Measurements from ENCODE around the gene BRSK2. TPM values are rescaled to one million over a fixed set of nuclear protein-coding genes. Genes with fewer than 3 reads are reported as not detected.

Gene BRSK2
- total RNA-seq, 1 donor from 2014 or later, result 0.11 TPM

DNA sequence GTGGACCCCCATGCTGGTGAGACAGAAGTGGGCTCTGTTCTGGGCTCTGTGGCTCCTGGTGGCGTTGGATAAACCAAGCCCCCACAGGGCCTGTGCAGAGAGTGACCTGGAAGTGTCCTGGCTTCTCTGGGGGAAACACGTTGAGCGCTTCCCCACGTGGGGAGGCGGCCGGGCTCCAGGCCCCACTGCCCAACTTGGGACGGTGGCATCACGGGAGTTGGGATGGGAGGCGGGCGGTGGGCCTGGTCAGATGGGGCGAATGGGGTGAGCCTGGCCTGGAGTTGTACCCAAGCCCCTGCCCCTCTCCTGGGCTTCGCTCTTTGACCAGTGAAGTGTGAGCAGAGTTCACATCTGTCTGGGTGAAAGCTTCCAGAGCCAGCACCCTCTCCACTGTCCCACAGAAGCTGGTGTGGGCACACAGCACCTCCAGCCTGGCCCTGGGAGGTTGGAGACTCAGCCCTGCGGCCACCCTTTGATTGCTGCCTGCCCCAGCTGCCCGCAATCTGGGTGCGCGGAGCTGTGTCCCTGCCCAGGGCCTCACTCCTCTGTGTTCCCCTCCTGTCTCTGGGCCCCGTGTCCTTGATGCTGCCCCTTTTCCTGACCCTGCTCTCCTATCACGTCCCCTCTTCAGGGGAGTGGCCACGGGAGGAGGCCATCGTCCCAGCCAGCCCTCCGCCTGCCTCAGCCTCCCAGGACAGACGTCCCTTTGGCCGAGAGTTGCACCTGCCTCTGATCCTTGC is 14.2 kb downstream of the BRSK2 start:
- no peak for ATAC-seq (ENCODE audit: low read depth)
- Mint-ChIP-seq H3K4me1 (no peaks in the 10 kb centered on the region), H3K9me3 (no peaks in the 10 kb centered on the region), H3K27me3 (peaks cover 10% of the 10 kb centered on the region), H3K27ac (no peak overlapping the region), H3K36me3 (ENCODE audit: low read depth) (no peaks in the 10 kb centered on the region), H3K4me3 (no peak overlapping the region)
- CTCF ChIA-PET, result no interaction called here
- DNase-seq, result no peak
- intact Hi-C loops (cut with micrococcal nuclease), result no loop called here
- TF ChIP-seq, protein P1, sequence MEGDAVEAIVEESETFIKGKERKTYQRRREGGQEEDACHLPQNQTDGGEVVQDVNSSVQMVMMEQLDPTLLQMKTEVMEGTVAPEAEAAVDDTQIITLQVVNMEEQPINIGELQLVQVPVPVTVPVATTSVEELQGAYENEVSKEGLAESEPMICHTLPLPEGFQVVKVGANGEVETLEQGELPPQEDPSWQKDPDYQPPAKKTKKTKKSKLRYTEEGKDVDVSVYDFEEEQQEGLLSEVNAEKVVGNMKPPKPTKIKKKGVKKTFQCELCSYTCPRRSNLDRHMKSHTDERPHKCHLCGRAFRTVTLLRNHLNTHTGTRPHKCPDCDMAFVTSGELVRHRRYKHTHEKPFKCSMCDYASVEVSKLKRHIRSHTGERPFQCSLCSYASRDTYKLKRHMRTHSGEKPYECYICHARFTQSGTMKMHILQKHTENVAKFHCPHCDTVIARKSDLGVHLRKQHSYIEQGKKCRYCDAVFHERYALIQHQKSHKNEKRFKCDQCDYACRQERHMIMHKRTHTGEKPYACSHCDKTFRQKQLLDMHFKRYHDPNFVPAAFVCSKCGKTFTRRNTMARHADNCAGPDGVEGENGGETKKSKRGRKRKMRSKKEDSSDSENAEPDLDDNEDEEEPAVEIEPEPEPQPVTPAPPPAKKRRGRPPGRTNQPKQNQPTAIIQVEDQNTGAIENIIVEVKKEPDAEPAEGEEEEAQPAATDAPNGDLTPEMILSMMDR (IDR thresholded peaks at IDR 0.05), result no peak
- POLR2A ChIA-PET, result no interaction called here

DNA sequence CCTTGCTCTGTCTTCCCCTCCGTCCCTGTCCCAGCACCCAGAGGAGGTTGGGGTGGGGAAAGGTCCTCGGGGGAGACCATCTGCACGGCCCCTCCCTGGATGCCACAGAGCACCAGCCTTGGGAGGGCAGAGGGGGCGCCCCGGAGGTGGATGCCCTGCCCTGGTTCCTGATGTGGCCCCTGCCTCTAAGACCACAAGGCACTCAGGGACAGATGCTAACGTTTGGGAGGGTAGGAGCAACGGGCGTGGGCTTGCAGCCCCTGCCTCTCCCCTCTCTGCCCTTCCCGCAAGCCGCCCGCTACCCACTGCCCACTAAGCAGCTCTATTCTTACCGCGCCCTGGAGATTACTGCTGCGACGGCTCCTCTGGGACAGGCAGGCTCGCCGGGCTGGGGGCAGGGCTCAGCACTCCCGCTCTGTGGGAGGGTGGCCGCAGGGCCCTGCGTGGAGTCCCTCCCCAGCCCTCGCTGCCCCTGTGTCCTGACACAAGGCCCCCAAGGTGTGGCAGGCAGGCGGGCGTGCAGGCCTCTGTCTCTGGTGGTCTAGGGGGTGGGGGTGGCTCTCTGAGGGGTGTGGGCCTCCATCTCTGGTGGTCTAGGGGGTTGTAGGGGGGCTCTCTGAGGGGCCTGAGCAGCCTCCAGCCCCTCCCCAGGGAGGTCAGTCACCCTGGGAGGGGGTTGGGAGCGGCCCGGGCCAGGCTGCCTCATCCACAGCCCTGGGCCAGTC is 14.9 kb downstream of the BRSK2 start:
- H3K9me3 Mint-ChIP-seq, result no peaks in the 10 kb centered on the region
- no peaks in the 10 kb centered on the region for H3K36me3 Mint-ChIP-seq (ENCODE audit: low read depth)
- ATAC-seq (ENCODE audit: low read depth), result no peak
- no peaks in the 10 kb centered on the region for H3K4me1 Mint-ChIP-seq
- ChIA-PET CTCF (no interaction called here), POLR2A (no interaction called here)
- no peak overlapping the region for H3K4me3 Mint-ChIP-seq
- no peak overlapping the region for H3K27ac Mint-ChIP-seq
- TF ChIP-seq, protein P1 (IDR thresholded peaks at IDR 0.05), result no peak
- no peak for DNase-seq
- peaks cover 10% of the 10 kb centered on the region for H3K27me3 Mint-ChIP-seq
- intact Hi-C loops (cut with micrococcal nuclease), result no loop called here

DNA sequence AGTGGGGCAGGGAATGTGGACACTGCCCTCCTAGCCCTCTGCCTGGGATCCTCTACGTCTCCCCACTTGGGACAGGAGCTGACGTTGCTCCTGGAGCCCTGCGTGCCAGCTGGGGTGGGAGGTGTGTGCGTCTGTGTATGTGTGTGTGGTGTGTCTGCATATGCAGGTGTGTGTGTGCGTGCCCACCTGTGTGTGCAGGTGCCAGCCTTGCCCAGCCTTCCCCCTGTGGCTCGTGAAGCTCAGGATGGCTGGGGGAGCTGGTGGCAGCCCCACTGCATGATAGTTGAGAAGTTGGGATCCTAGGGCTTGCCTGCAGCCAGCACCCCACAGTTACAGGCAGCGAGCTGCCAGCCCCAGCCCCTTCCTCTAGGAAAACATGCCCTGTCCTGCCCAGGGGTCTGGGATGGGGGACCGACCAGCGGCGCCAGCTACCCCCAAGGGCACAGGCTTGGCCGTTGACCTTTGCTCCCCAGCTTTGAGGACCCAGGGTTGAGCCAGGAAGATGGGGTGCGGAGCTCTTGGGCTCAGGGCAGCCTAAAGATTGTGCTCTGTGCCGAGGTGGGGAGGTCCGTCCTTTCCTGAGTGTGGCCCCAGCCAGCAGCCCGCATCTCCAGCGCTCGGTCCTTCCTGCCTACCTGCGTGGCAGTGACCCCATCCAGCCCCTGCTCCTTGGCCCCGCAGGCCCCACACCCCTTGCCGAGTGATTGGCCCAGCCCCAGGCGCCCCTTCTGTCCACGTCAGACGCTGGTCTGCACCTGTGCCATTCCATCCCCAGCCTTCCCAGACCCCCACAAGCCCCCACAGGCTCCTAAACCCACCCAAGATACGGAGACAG is 15.7 kb downstream of the BRSK2 start:
- ChIA-PET POLR2A (no interaction called here), CTCF (no interaction called here)
- intact Hi-C loops (cut with micrococcal nuclease), result no loop called here
- Mint-ChIP-seq H3K9me3 (no peaks in the 10 kb centered on the region), H3K27me3 (peaks cover 6% of the 10 kb centered on the region), H3K4me3 (no peak overlapping the region), H3K36me3 (ENCODE audit: low read depth) (no peaks in the 10 kb centered on the region), H3K4me1 (no peaks in the 10 kb centered on the region), H3K27ac (no peak overlapping the region)
- TF ChIP-seq, protein P1 (IDR thresholded peaks at IDR 0.05), result no peak
- ATAC-seq (ENCODE audit: low read depth) (no peak), DNase-seq (no peak)

DNA sequence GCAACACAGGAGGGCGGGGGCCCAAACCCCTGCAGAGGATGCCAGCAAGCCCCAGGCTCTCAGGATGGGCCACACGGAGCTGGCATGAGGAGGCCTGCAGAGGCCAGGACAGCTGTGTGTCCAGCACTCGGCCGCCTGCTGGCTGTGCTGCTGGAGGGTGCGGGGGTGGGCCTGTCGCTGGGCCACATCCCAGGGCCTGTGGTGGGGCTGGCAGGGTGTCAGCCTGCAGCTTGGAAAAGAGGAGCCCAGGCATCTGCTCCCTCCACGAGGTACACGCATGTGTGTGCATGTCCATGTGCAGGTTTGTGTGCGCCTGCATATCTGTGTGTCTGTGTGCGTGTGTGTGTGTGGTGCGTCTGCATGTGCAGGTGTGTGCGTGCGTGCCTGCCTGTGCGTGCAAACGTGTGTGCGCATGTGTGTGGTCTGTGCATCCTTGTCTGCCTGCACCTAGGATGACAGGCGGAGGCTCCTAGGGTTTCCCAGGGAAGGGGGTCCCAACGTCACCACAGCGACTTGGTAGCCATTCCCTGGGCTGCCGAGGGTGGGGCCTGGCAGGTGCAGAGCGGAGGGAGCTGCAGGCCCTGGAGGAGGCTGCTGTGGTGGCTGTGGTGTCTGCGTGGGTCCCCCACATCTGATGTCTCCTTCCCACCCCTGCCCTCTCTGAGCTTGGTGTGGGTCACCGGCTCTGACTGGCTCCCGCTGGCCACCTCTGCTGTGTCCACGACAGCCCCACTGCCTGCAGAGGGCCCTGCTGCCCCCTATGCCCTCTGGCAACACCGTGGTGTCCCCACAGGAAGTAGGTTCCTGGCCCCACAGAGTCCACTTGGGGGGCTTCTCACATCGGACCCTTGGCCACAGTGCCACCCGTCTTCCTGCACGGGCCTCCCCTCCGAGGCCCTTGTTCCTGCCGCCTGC is 17.1 kb downstream of the BRSK2 start:
- Mint-ChIP-seq H3K27ac (no peak overlapping the region), H3K36me3 (ENCODE audit: low read depth) (no peaks in the 10 kb centered on the region), H3K4me1 (no peaks in the 10 kb centered on the region), H3K4me3 (no peak overlapping the region), H3K9me3 (no peaks in the 10 kb centered on the region), H3K27me3 (no peaks in the 10 kb centered on the region)
- no peak for DNase-seq
- POLR2A ChIA-PET, result no interaction called here
- no peak for ATAC-seq (ENCODE audit: low read depth)
- CTCF ChIA-PET, result no interaction called here
- intact Hi-C loops (cut with micrococcal nuclease), result no loop called here
- TF ChIP-seq, protein P1 (IDR thresholded peaks at IDR 0.05), result no peak

Measured in activated B cell treated with CpG ODN at 0.5 μM for 24 hours (primary cell).